Measurements from ENCODE around the gene CACUL1.
"Not testable (repeated sequence)": the region's sequence is repeated elsewhere in the genome, so short reads cannot be mapped to it uniquely, and the experiment has no call there.

CACUL1 gene

GRCh38 chr10:118768041-118768919 is 13.5 kb upstream of the CACUL1 start:
- no peak for DNase-seq

- no peak for DNase-seq
Observed at GRCh38 chr10:118767297-118768040, 12.7 kb upstream of the CACUL1 start.

- no peak for DNase-seq
Observed at GRCh38 chr10:118764195-118764594, 9.4 kb upstream of the CACUL1 start.

GRCh38 chr10:118763202-118763988 is 8.6 kb upstream of the CACUL1 start:
- DNase-seq = no peak

GRCh38 chr10:118760265-118760664 is 5.5 kb upstream of the CACUL1 start:
- DNase-seq = no peak

GRCh38 chr10:118758449-118758848 is 3.7 kb upstream of the CACUL1 start:
- DNase-seq = no peak

- DNase-seq = no peak
Observed at GRCh38 chr10:118754229-118754555, 578 bp downstream of the CACUL1 start.

- DNase-seq = no peak
Observed at GRCh38 chr10:118753331-118754228, 1.2 kb downstream of the CACUL1 start.

GRCh38 chr10:118752409-118752808 is 2.4 kb downstream of the CACUL1 start:
- DNase-seq = no peak

- no peak for DNase-seq
Observed at GRCh38 chr10:118751265-118751664, 3.5 kb downstream of the CACUL1 start.

GRCh38 chr10:118748041-118748440 is 6.7 kb downstream of the CACUL1 start:
- DNase-seq = no peak

GRCh38 chr10:118746246-118746645 is 8.5 kb downstream of the CACUL1 start:
- no peak for DNase-seq

GRCh38 chr10:118745056-118745455 is 9.7 kb downstream of the CACUL1 start:
- no peak for DNase-seq

GRCh38 chr10:118744346-118744918 is 10.3 kb downstream of the CACUL1 start:
- not testable (repeated sequence) for DNase-seq

GRCh38 chr10:118742782-118743181 is 12.0 kb downstream of the CACUL1 start:
- DNase-seq = no peak

GRCh38 chr10:118742032-118742431 is 12.7 kb downstream of the CACUL1 start:
- no peak for DNase-seq

GRCh38 chr10:118738406-118738805 is 16.4 kb downstream of the CACUL1 start:
- no peak for DNase-seq

GRCh38 chr10:118737603-118738302 is 17.0 kb downstream of the CACUL1 start:
- DNase-seq = no peak

GRCh38 chr10:118735294-118735693 is 19.5 kb downstream of the CACUL1 start:
- no peak for DNase-seq

GRCh38 chr10:118734475-118734874 is 20.3 kb downstream of the CACUL1 start:
- no peak for DNase-seq
